HEK293 (cell line): ENCODE data around the gene YAF2.
"Not testable (repeated sequence)": the region's sequence is repeated elsewhere in the genome, so short reads cannot be mapped to it uniquely, and the experiment has no call there.

Source experiments
- CTCF ChIA-PET: fragments of 350-600 bp; formaldehyde crosslinking; extraction: SDS; loops from one replicate; lab custom pipeline; 2021; ENCODE audit warnings: antibody characterized with exemption; lab: Yijun Ruan, JAX
- POLR2A ChIA-PET: fragments of 300-600 bp; formaldehyde crosslinking; extraction: SDS; loops from one replicate; lab custom pipeline; 2020; ENCODE audit warnings: antibody characterized with exemption, inconsistent platforms; lab: Yijun Ruan, JAX
- H3K27ac ChIP-seq: fragments of 200-500 bp; sonication (Bioruptor generic); 2 replicates; pipeline ENCODE4 v1.5.1; 2014; ENCODE audit warnings: low read depth, low read length, control low read depth, inconsistent platforms; ENCODE audit errors: extremely low read depth
- H3K36me3 ChIP-seq, 2 experiments: fragments of 200-500 bp in 1 of 2; sonication (Bioruptor generic) in 1 of 2; 1 replicate in 1 of 2; 2 replicates in 1 of 2; pipeline ENCODE4 v1.5.1; 2014 to 2017; ENCODE audit warnings: inconsistent platforms in 2 of 2, low read length in 2 of 2; ENCODE audit not compliant: control insufficient read depth in 2 of 2, insufficient read depth in 1 of 2
- H3K4me1 ChIP-seq: fragments of 200-500 bp; sonication (Bioruptor generic); 2 replicates; pipeline ENCODE4 v1.5.1; 2014; ENCODE audit warnings: mild to moderate bottlenecking, low read length, inconsistent platforms; ENCODE audit not compliant: control insufficient read depth, insufficient read depth
- H3K4me3 ChIP-seq: 2 replicates; pipeline ENCODE4 v1.5.1; 2011; ENCODE audit warnings: low read depth, mild to moderate bottlenecking, control low read depth, low read length, moderate library complexity
- H3K9me3 ChIP-seq: fragments of 200-500 bp; sonication (Bioruptor generic); 2 replicates; pipeline ENCODE4 v1.5.1; 2014; ENCODE audit warnings: low read depth, low read length, inconsistent platforms; ENCODE audit not compliant: control insufficient read depth, insufficient read depth
- REPIN1 ChIP-seq: fragments of 450-650 bp; formaldehyde crosslinking; IDR thresholded peaks from 2 replicates; pipeline ENCODE4 v1.5.1; 2017; ENCODE audit warnings: missing biosample characterization, missing genetic modification characterization, low read depth
- ZNF112 ChIP-seq: fragments of 450-650 bp; formaldehyde crosslinking; IDR thresholded peaks from 2 replicates; pipeline ENCODE4 v1.5.0; 2017; ENCODE audit warnings: missing biosample characterization, missing genetic modification characterization
- ZNF121 ChIP-seq: fragments of 450-650 bp; formaldehyde crosslinking; IDR thresholded peaks from 2 replicates; pipeline ENCODE4 v1.5.1; 2016; ENCODE audit warnings: missing biosample characterization, missing genetic modification characterization
- ZNF140 ChIP-seq: fragments of 450-650 bp; formaldehyde crosslinking; IDR thresholded peaks from 2 replicates; pipeline ENCODE4 v1.5.1; 2016; ENCODE audit warnings: missing biosample characterization, missing genetic modification characterization
- ZNF146 ChIP-seq: fragments of 450-650 bp; formaldehyde crosslinking; IDR thresholded peaks from 2 replicates; pipeline ENCODE4 v1.5.1; 2016; ENCODE audit warnings: missing biosample characterization, missing genetic modification characterization
- ZNF23 ChIP-seq: fragments of 450-650 bp; formaldehyde crosslinking; IDR thresholded peaks from 2 replicates; pipeline ENCODE4 v1.5.1; 2016; ENCODE audit warnings: missing biosample characterization, missing genetic modification characterization, borderline replicate concordance
- ZNF266 ChIP-seq: fragments of 450-650 bp; formaldehyde crosslinking; IDR thresholded peaks from 2 replicates; pipeline ENCODE4 v1.5.1; 2016; ENCODE audit warnings: missing biosample characterization, missing genetic modification characterization, low read depth
- ZNF350 ChIP-seq: fragments of 450-650 bp; formaldehyde crosslinking; IDR thresholded peaks from 2 replicates; pipeline ENCODE4 v1.5.0; 2017; ENCODE audit warnings: missing biosample characterization, mild to moderate bottlenecking, missing genetic modification characterization
- ZNF366 ChIP-seq: fragments of 450-650 bp; formaldehyde crosslinking; conservative IDR thresholded peaks from 2 replicates; pipeline ENCODE4 v1.5.1; 2016; ENCODE audit warnings: missing biosample characterization, missing genetic modification characterization
- ZNF768 ChIP-seq: fragments of 450-650 bp; formaldehyde crosslinking; IDR thresholded peaks from 2 replicates; pipeline ENCODE4 v1.5.1; 2018; ENCODE audit warnings: missing biosample characterization, mild to moderate bottlenecking, missing genetic modification characterization
- TF ChIP-seq, protein P1 (sequence below): fragments of 450-650 bp; formaldehyde crosslinking; IDR thresholded peaks from 2 replicates; pipeline ENCODE4 v1.5.1; 2016; ENCODE audit warnings: missing biosample characterization, missing genetic modification characterization
- TF ChIP-seq, protein P2 (sequence below): fragments of 450-650 bp; formaldehyde crosslinking; IDR thresholded peaks from 2 replicates; pipeline ENCODE4 v1.5.1; 2016; ENCODE audit warnings: missing biosample characterization, missing genetic modification characterization
- TF ChIP-seq, protein P3 (sequence below): fragments of 450-650 bp; formaldehyde crosslinking; IDR thresholded peaks from 2 replicates; pipeline ENCODE4 v1.5.1; 2017; ENCODE audit warnings: missing biosample characterization, missing genetic modification characterization
- TF ChIP-seq, protein P4 (sequence below): fragments of 450-650 bp; formaldehyde crosslinking; conservative IDR thresholded peaks from 2 replicates; pipeline ENCODE4 v1.5.1; 2016; ENCODE audit warnings: low read depth, missing biosample characterization, missing genetic modification characterization
- TF ChIP-seq, protein P5 (sequence below): fragments of 450-650 bp; IDR thresholded peaks from 2 replicates; pipeline ENCODE4 v1.5.1; 2018; ENCODE audit warnings: missing biosample characterization, mild to moderate bottlenecking, missing genetic modification characterization
- TF ChIP-seq, protein P6 (sequence below): fragments of 450-650 bp; formaldehyde crosslinking; IDR thresholded peaks from 2 replicates; pipeline ENCODE4 v1.5.1; 2017; ENCODE audit warnings: missing biosample characterization, missing genetic modification characterization

Gene YAF2

DNA sequence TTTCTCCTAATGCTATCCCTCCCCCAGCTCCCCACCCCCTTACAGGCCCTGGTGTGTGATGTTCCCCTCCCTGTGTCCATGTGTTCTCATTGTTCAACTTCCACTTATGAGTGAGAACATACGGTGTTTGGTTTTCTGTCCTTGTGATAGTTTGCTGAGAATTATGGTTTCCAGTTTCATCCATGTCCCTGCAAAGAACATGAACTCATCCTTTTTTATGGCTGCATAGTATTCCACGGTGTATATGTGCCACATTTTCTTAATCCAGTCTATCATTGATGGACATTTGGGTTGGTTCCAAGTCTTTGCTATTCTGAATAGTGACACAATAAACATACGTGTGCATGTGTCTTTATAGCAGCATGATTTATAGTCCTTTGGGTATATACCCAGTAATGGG, 11.0 kb upstream of the YAF2 start:
- H3K9me3 ChIP-seq, H3K4me3 ChIP-seq, CTCF ChIA-PET, H3K4me1 ChIP-seq, H3K36me3 ChIP-seq, H3K27ac ChIP-seq, POLR2A ChIA-PET: not testable (repeated sequence)
- TF ChIP-seq, protein P1, sequence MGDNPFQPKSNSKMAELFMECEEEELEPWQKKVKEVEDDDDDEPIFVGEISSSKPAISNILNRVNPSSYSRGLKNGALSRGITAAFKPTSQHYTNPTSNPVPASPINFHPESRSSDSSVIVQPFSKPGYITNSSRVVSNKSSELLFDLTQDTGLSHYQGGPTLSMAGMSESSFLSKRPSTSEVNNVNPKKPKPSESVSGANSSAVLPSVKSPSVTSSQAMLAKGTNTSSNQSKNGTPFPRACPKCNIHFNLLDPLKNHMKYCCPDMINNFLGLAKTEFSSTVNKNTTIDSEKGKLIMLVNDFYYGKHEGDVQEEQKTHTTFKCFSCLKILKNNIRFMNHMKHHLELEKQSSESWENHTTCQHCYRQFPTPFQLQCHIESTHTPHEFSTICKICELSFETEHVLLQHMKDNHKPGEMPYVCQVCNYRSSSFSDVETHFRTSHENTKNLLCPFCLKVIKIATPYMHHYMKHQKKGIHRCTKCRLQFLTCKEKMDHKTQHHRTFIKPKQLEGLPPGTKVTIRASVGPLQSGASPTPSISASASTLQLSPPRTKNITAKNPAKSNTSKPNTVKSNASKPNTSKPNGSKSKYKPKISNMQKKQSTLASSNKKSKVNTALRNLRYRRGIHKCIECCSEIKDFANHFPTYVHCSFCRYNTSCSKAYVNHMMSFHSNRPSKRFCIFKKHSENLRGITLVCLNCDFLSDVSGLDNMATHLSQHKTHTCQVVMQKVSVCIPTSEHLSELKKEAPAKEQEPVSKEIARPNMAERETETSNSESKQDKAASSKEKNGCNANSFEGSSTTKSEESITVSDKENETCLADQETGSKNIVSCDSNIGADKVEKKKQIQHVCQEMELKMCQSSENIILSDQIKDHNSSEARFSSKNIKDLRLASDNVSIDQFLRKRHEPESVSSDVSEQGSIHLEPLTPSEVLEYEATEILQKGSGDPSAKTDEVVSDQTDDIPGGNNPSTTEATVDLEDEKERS (tag by site-specific recombination) = peak; percentile 84
- TF ChIP-seq, protein P2, sequence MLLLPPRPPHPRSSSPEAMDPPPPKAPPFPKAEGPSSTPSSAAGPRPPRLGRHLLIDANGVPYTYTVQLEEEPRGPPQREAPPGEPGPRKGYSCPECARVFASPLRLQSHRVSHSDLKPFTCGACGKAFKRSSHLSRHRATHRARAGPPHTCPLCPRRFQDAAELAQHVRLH (tag by site-specific recombination) = peak; percentile 73
- peak; percentile 94 for TF ChIP-seq ZNF146

DNA sequence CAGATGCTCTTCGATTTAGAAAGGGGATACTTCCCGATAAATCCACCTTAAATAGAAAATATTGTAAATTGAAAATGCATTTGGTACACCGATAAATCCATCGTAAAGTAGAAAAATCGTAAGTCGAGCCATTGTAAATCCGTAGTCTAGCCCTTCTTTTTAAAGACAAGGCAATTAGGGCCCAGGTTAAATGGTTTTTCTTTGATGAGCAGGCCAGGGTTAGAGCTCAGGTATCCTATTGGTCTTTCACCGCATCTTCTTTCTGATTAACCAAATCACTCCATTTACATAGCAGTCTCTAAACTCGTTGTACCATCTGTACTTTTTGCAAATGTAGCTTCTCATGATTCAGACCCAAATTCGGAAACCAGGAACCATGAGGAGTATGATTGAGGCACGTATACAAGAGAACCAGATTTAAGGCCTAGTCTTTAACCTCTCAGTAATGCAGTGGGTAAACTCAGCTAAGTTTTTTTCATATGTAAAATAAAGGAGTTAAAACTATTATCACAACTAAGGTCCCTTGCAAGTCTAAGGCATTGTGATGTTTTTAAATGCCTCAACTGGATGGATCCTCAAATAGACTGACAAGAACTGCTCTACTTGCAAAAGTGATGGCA, 2.2 kb upstream of the YAF2 start:
- ChIA-PET POLR2A (interaction anchor here (2.5 kb wide), 1 partner anchor 96 kb away, joined by 9 read pairs; the partner anchor contains the start of gene GXYLT1), CTCF (no interaction called here)
- no peak overlapping the region for H3K27ac ChIP-seq
- no peaks in the 10 kb centered on the region for H3K9me3 ChIP-seq
- H3K4me3 ChIP-seq = no peak overlapping the region
- H3K4me1 ChIP-seq = peaks cover 11% of the 10 kb centered on the region
- TF ChIP-seq, protein P3, sequence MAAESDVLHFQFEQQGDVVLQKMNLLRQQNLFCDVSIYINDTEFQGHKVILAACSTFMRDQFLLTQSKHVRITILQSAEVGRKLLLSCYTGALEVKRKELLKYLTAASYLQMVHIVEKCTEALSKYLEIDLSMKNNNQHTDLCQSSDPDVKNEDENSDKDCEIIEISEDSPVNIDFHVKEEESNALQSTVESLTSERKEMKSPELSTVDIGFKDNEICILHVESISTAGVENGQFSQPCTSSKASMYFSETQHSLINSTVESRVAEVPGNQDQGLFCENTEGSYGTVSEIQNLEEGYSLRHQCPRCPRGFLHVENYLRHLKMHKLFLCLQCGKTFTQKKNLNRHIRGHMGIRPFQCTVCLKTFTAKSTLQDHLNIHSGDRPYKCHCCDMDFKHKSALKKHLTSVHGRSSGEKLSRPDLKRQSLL = no peak
- no peak for TF ChIP-seq ZNF121 (tag by site-specific recombination)
- TF ChIP-seq ZNF350 (tag by site-specific recombination) = no peak
- TF ChIP-seq ZNF23 (tag by site-specific recombination) = no peak
- TF ChIP-seq ZNF768 (tag by site-specific recombination) = no peak
- no peak for TF ChIP-seq ZNF112 (tag by site-specific recombination)
- no peak for TF ChIP-seq REPIN1
- TF ChIP-seq, protein P4, sequence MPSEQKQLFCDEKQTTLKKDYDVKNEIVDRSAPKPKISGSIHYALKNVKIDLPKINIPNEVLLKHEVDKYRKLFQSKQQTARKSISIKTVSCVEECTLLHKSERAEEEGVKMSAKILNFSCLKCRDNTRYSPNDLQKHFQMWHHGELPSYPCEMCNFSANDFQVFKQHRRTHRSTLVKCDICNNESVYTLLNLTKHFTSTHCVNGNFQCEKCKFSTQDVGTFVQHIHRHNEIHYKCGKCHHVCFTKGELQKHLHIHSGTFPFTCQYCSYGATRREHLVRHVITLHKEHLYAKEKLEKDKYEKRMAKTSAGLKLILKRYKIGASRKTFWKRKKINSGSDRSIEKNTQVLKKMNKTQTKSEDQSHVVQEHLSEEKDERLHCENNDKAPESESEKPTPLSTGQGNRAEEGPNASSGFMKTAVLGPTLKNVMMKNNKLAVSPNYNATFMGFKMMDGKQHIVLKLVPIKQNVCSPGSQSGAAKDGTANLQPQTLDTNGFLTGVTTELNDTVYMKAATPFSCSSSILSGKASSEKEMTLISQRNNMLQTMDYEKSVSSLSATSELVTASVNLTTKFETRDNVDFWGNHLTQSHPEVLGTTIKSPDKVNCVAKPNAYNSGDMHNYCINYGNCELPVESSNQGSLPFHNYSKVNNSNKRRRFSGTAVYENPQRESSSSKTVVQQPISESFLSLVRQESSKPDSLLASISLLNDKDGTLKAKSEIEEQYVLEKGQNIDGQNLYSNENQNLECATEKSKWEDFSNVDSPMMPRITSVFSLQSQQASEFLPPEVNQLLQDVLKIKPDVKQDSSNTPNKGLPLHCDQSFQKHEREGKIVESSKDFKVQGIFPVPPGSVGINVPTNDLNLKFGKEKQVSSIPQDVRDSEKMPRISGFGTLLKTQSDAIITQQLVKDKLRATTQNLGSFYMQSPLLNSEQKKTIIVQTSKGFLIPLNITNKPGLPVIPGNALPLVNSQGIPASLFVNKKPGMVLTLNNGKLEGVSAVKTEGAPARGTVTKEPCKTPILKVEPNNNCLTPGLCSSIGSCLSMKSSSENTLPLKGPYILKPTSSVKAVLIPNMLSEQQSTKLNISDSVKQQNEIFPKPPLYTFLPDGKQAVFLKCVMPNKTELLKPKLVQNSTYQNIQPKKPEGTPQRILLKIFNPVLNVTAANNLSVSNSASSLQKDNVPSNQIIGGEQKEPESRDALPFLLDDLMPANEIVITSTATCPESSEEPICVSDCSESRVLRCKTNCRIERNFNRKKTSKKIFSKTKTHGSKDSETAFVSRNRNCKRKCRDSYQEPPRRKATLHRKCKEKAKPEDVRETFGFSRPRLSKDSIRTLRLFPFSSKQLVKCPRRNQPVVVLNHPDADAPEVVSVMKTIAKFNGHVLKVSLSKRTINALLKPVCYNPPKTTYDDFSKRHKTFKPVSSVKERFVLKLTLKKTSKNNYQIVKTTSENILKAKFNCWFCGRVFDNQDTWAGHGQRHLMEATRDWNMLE = no peak
- no peak for TF ChIP-seq ZNF266 (tag by site-specific recombination)
- TF ChIP-seq ZNF140 (tag by site-specific recombination) = no peak
- TF ChIP-seq, protein P5, sequence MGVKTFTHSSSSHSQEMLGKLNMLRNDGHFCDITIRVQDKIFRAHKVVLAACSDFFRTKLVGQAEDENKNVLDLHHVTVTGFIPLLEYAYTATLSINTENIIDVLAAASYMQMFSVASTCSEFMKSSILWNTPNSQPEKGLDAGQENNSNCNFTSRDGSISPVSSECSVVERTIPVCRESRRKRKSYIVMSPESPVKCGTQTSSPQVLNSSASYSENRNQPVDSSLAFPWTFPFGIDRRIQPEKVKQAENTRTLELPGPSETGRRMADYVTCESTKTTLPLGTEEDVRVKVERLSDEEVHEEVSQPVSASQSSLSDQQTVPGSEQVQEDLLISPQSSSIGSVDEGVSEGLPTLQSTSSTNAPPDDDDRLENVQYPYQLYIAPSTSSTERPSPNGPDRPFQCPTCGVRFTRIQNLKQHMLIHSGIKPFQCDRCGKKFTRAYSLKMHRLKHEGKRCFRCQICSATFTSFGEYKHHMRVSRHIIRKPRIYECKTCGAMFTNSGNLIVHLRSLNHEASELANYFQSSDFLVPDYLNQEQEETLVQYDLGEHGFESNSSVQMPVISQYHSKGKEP (tag by site-specific recombination) = no peak
- TF ChIP-seq ZNF366 = no peak
- TF ChIP-seq, protein P6, sequence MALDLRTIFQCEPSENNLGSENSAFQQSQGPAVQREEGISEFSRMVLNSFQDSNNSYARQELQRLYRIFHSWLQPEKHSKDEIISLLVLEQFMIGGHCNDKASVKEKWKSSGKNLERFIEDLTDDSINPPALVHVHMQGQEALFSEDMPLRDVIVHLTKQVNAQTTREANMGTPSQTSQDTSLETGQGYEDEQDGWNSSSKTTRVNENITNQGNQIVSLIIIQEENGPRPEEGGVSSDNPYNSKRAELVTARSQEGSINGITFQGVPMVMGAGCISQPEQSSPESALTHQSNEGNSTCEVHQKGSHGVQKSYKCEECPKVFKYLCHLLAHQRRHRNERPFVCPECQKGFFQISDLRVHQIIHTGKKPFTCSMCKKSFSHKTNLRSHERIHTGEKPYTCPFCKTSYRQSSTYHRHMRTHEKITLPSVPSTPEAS (tag by site-specific recombination) = no peak
- H3K36me3 ChIP-seq = peaks cover 3 to 7% of the 10 kb centered on the region in 2 experiments
